OCI-LY1 (cell line): ENCODE results near the gene AMELX.

Experiments used
- CTCF ChIP-seq: fragments of 200-600 bp; sonication (generic), shearing (Covaris generic); IDR thresholded peaks from 2 replicates; pipeline ENCODE4 v1.5.1; 2017; ENCODE audit warnings: mild to moderate bottlenecking, antibody characterized with exemption, low read length, moderate library complexity, mixed read lengths
- EZH2 ChIP-seq: fragments of 200-600 bp; sonication (generic), shearing (Covaris generic); IDR thresholded peaks from 2 replicates; pipeline ENCODE4 v1.8.0; 2017; ENCODE audit warnings: borderline replicate concordance, mixed run types, mild to moderate bottlenecking, antibody characterized with exemption, low read length, moderate library complexity, mixed read lengths

GRCh38 chrX:11329021-11329420 lies 35.8 kb downstream of the AMELX start:
- no peak for TF ChIP-seq CTCF
- no peak for TF ChIP-seq EZH2
